OCI-LY7 (cell line): Measurements from ENCODE around the gene ZNF497. TPM values are rescaled to one million over a fixed set of nuclear protein-coding genes. Genes with fewer than 3 reads are reported as not detected.

Source experiments
- BruUV-seq: library from RNA; stranded (reverse); fragments of 400-500 nt; replicated peaks from 2 replicates; lab custom pipeline; 2021; lab: Mats Ljungman, UMichigan
- CTCF ChIA-PET: fragments of 300-600 bp; sonication (Branson Sonifier 250); formaldehyde crosslinking; loops from one replicate; lab custom pipeline; 2022; ENCODE audit warnings: antibody characterized with exemption; ENCODE audit not compliant: unreplicated experiment; lab: Charles Lee
- POLR2A ChIA-PET: fragments of 300-600 bp; sonication (Branson Sonifier 250); formaldehyde crosslinking; loops from one replicate; lab custom pipeline; 2022; ENCODE audit warnings: antibody characterized with exemption; lab: Charles Lee
- DNase-seq: peaks from one replicate; pipeline ENCODE4 v3.0.0-alpha.2; 2015; ENCODE audit warnings: low spot score
- H2AFZ ChIP-seq: fragments of 200-600 bp; sonication (generic), shearing (Covaris generic); 2 replicates; pipeline ENCODE4 v1.6.1; 2014; ENCODE audit warnings: mild to moderate bottlenecking, antibody characterized with exemption, low read length, moderate library complexity
- H3K27ac ChIP-seq: fragments of 200-600 bp; sonication (generic); 2 replicates; pipeline ENCODE4 v1.5.1; 2014; ENCODE audit warnings: mixed run types, low read depth, mild to moderate bottlenecking, moderate library complexity, low read length, inconsistent platforms; ENCODE audit not compliant: poor library complexity, severe bottlenecking
- H3K36me3 ChIP-seq: fragments of 200-600 bp; sonication (generic); 2 replicates; pipeline ENCODE4 v1.6.1; 2014; ENCODE audit warnings: mild to moderate bottlenecking, antibody characterized with exemption, low read length, moderate library complexity, mixed read lengths; ENCODE audit not compliant: insufficient read depth
- H3K4me1 ChIP-seq: fragments of 200-600 bp; sonication (generic); 2 replicates; pipeline ENCODE4 v1.5.1; 2014; ENCODE audit warnings: mild to moderate bottlenecking, low read length; ENCODE audit not compliant: insufficient read depth, poor library complexity, severe bottlenecking
- H3K4me2 ChIP-seq: fragments of 200-600 bp; sonication (generic); 2 replicates; pipeline ENCODE4 v1.6.1; 2014; ENCODE audit warnings: mild to moderate bottlenecking, low read length
- H3K4me3 ChIP-seq: fragments of 200-600 bp; sonication (generic); 2 replicates; pipeline ENCODE4 v1.5.1; 2014; ENCODE audit warnings: mild to moderate bottlenecking, low read depth, low read length; ENCODE audit not compliant: poor library complexity, severe bottlenecking
- H3K79me2 ChIP-seq: fragments of 200-600 bp; sonication (generic); 2 replicates; pipeline ENCODE4 v1.6.1; 2016; ENCODE audit warnings: low read depth, mild to moderate bottlenecking, low read length, moderate library complexity, mixed read lengths; ENCODE audit not compliant: insufficient read depth
- H3K9me2 ChIP-seq: fragments of 200-600 bp; sonication (generic); 2 replicates; pipeline ENCODE4 v1.6.1; 2016; ENCODE audit warnings: mild to moderate bottlenecking, low read length, mixed read lengths; ENCODE audit not compliant: insufficient read depth
- H3K9me3 ChIP-seq: fragments of 200-600 bp; sonication (generic); 2 replicates; pipeline ENCODE4 v1.6.1; 2014; ENCODE audit warnings: mild to moderate bottlenecking, mixed run types, low read length, mixed read lengths
- H4K20me1 ChIP-seq: fragments of 200-600 bp; sonication (generic); 2 replicates; pipeline ENCODE4 v1.6.1; 2014; ENCODE audit warnings: mild to moderate bottlenecking, antibody characterized with exemption, low read length, moderate library complexity, mixed read lengths; ENCODE audit not compliant: insufficient read depth
- EZH2phosphoT487 ChIP-seq: fragments of 200-600 bp; sonication (generic); IDR thresholded peaks from 2 replicates; pipeline ENCODE4 v1.6.1; 2018; ENCODE audit warnings: low read depth, borderline replicate concordance, mild to moderate bottlenecking, mixed run types, antibody characterized with exemption, low read length, moderate library complexity, mixed read lengths
- intact Hi-C: fragments of 100-400 bp; cut with micrococcal nuclease; formaldehyde crosslinking; loops from one replicate; pipeline ENCODE4 v1.10.0; 2022; ENCODE audit not compliant: unreplicated experiment
- total RNA-seq, 2 experiments: library from RNA; depleted of rRNA in 1 of 2; stranded (reverse); fragments of >200 nt in 1 of 2; shearing (Covaris generic) in 1 of 2; gene quantifications; 2 replicates each; pipeline ENCODE4 v1.2.3, GENCODE V29; 2014 to 2022
- TF ChIP-seq, protein P1 (sequence below): fragments of 200-600 bp; sonication (generic); conservative IDR thresholded peaks from 2 replicates; pipeline ENCODE4 v1.5.1; 2014; ENCODE audit warnings: mild to moderate bottlenecking, antibody characterized with exemption, low read length, moderate library complexity, mixed read lengths

The ZNF497 gene
- total RNA-seq, 2 experiments from 2014 or later = 3.6 to 6.1 TPM

DNA sequence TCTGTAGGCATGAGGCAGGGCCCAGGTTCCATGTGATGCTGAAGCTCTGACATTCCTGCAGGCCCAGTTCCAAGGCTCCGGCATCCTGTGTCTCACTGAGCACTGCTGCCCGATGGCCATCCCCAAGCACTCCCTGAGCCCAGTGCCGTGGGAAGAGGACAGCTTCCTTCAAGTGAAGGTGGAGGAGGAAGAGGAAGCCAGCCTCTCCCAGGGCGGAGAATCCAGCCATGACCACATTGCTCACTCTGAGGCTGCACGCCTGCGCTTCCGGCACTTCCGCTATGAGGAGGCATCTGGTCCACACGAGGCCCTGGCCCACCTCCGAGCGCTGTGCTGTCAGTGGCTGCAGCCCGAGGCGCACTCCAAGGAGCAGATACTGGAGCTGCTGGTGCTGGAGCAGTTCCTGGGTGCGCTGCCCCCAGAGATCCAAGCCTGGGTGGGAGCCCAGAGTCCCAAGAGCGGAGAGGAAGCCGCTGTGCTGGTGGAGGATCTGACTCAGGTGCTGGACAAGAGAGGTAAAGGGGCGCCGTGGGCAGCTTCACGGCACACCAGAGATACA lies 27.8 kb downstream of the ZNF497 start:
- intact Hi-C loops = no loop called here
- Histone ChIP-seq H4K20me1 (no peaks in the 10 kb centered on the region), H3K4me2 (no peak overlapping the region), H3K36me3 (peaks cover 15% of the 10 kb centered on the region; the same call in 1 of the 2 replicates), H3K79me2 (no peaks in the 10 kb centered on the region), H2AFZ (no peak overlapping the region), H3K9me3 (no peaks in the 10 kb centered on the region), H3K4me3 (no peak overlapping the region), H3K4me1 (no peaks in the 10 kb centered on the region), H3K27ac (no peak overlapping the region), H3K9me2 (no peaks in the 10 kb centered on the region)
- ChIA-PET POLR2A (no interaction called here), CTCF (no interaction called here)
- TF ChIP-seq, protein P1, sequence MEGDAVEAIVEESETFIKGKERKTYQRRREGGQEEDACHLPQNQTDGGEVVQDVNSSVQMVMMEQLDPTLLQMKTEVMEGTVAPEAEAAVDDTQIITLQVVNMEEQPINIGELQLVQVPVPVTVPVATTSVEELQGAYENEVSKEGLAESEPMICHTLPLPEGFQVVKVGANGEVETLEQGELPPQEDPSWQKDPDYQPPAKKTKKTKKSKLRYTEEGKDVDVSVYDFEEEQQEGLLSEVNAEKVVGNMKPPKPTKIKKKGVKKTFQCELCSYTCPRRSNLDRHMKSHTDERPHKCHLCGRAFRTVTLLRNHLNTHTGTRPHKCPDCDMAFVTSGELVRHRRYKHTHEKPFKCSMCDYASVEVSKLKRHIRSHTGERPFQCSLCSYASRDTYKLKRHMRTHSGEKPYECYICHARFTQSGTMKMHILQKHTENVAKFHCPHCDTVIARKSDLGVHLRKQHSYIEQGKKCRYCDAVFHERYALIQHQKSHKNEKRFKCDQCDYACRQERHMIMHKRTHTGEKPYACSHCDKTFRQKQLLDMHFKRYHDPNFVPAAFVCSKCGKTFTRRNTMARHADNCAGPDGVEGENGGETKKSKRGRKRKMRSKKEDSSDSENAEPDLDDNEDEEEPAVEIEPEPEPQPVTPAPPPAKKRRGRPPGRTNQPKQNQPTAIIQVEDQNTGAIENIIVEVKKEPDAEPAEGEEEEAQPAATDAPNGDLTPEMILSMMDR = no peak
- TF ChIP-seq EZH2phosphoT487 = no peak
- no peak for DNase-seq
- BruUV-seq = no TSS peak

DNA sequence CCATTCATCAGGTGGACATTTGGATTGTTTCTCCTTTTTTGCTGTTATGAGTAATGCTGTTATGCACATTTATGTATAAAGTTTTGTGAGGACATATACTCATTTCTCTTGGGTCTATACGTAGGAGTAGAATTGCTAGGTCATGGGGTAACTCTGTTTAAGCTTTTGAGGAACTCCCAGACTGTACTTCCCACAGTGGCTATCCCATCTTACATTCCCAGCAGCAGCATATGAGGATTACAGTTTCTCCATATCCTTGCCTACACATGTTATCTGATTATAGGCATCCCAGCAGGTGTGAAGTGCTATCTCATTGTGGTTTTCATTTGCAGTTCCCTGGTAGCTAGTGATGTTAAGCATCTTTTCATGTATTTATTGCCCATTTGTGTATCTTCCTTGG lies 29.9 kb downstream of the ZNF497 start:
- CTCF ChIA-PET = no interaction called here
- POLR2A ChIA-PET = no interaction called here
- no peak overlapping the region for H3K4me3 ChIP-seq
- H2AFZ ChIP-seq = no peak overlapping the region
- no TSS peak for BruUV-seq
- no peak overlapping the region for H3K4me2 ChIP-seq
- H3K27ac ChIP-seq = no peak overlapping the region
- intact Hi-C loops = no loop called here
- peaks cover 3% of the 10 kb centered on the region; the same call in 1 of the 2 replicates for H3K36me3 ChIP-seq
- H3K9me3 ChIP-seq = no peaks in the 10 kb centered on the region
- no peak for TF ChIP-seq EZH2phosphoT487
- TF ChIP-seq, protein P1 = no peak
- DNase-seq = no peak
- H3K79me2 ChIP-seq = no peaks in the 10 kb centered on the region
- H4K20me1 ChIP-seq = no peaks in the 10 kb centered on the region
- H3K4me1 ChIP-seq = peaks cover 6% of the 10 kb centered on the region
- H3K9me2 ChIP-seq = no peaks in the 10 kb centered on the region

DNA sequence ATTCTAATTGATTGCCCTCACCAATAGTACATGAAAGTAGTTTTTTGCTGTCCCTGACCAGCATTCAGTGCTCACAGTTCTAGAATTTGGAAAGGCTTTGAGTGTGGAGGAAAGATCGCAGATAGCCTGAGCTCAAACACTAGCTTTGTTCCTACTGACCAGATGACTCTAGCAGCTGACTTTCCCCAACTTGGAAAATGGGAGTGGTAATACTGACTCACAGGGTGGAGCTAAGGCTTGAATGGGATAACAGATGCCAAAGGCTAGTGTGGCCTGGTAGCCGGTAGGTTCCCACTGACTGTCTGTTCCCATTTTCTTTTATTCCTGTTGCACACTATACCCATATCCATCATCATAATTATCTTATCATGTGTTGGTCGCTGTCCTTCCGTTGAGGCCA lies 32.1 kb downstream of the ZNF497 start:
- no peak overlapping the region for H3K27ac ChIP-seq
- H3K9me2 ChIP-seq = no peaks in the 10 kb centered on the region
- H4K20me1 ChIP-seq = no peaks in the 10 kb centered on the region
- TF ChIP-seq, protein P1 = no peak
- TF ChIP-seq EZH2phosphoT487 = no peak
- no peaks in the 10 kb centered on the region for H3K9me3 ChIP-seq
- H3K4me3 ChIP-seq = no peak overlapping the region
- CTCF ChIA-PET = no interaction called here
- no peak overlapping the region for H3K4me2 ChIP-seq
- POLR2A ChIA-PET = interaction anchor here (0.9 kb wide), 1 partner anchor 63 kb away, joined by 3 read pairs; no protein-coding TSS in a partner anchor
- H2AFZ ChIP-seq = no peak overlapping the region
- no TSS peak for BruUV-seq
- peaks cover 14% of the 10 kb centered on the region for H3K4me1 ChIP-seq
- peaks cover 3% of the 10 kb centered on the region; the same call in 1 of the 2 replicates for H3K36me3 ChIP-seq
- intact Hi-C loops = no loop called here
- DNase-seq = no peak
- peaks cover 4% of the 10 kb centered on the region; the same call in 1 of the 2 replicates for H3K79me2 ChIP-seq
